Gastrocnemius medialis (tissue), 4 donors: ENCODE measurements around the gene ALDH4A1.

Experiments used
- CTCF ChIP-seq, 5 experiments: fragments of 450-650 bp in 3 of 5; fragments of 200-600 bp in 2 of 5; sonication (generic) in 2 of 5; IDR thresholded peaks in 4 of 5; conservative IDR thresholded peaks in 1 of 5; 1 replicate in 4 of 5; 2 replicates in 1 of 5; pipeline ENCODE4 v1.5.1; 2016 to 2019; ENCODE audit warnings: antibody characterized with exemption in 5 of 5, mild to moderate bottlenecking in 3 of 5, moderate library complexity in 3 of 5
- POLR2A ChIP-seq, 2 donors: fragments of 450-650 bp; IDR thresholded peaks; one replicate each; pipeline ENCODE4 v1.6.1; 2017; ENCODE audit warnings: antibody characterized with exemption in 2 of 2, mild to moderate bottlenecking in 2 of 2, moderate library complexity in 2 of 2

- peak; percentile 32 to 72 for TF ChIP-seq POLR2A (IDR thresholded peaks at IDR 0.05)
- TF ChIP-seq CTCF (IDR thresholded peaks at IDR 0.05 in 4 of 5, conservative IDR thresholded peaks at IDR 0.05 in 1 of 5): peak in 3 of 5 experiments; percentile 7 to 16 (median 15)
Measured at GRCh38 chr1:18922319-18922726, 20.0 kb upstream of the ALDH4A1 start.
